ENCODE measurements around the gene DNAJC5.

The DNAJC5 gene

GRCh38 chr20:63950701-63951397 is 55.9 kb downstream of the DNAJC5 start:
- Histone ChIP-seq H3K4me3 (replicated peaks; ENCODE audit: insufficient read depth, low read length) (no peak overlapping the region), H3K27ac (replicated peaks) (no peak overlapping the region; the same call in 1 of the 2 replicates), H3K27me3 (ENCODE audit: insufficient read depth, poor library complexity, severe bottlenecking) (no peaks in the 10 kb centered on the region)
- no peak for TF ChIP-seq POLR2AphosphoS5 (IDR thresholded peaks at IDR 0.05; ENCODE audit: low read depth)
- TF ChIP-seq REST (IDR thresholded peaks at IDR 0.05; ENCODE audit: insufficient replicate concordance, low read depth): no peak
- TF ChIP-seq SPI1 (IDR thresholded peaks at IDR 0.05; ENCODE audit: borderline replicate concordance, low read depth): no peak
- no peak for DNase-seq (ENCODE audit: low read depth in 1 of 2, low spot score in 1 of 2)

GRCh38 chr20:63951398-63952209 is 56.7 kb downstream of the DNAJC5 start:
- Histone ChIP-seq H3K27ac (replicated peaks) (no peak overlapping the region), H3K27me3 (ENCODE audit: insufficient read depth, poor library complexity, severe bottlenecking) (no peaks in the 10 kb centered on the region), H3K4me3 (replicated peaks; ENCODE audit: insufficient read depth, low read length) (no peak overlapping the region)
- no peak for DNase-seq (ENCODE audit: low read depth in 1 of 2, low spot score in 1 of 2)
- TF ChIP-seq POLR2AphosphoS5 (IDR thresholded peaks at IDR 0.05; ENCODE audit: low read depth) (no peak), REST (IDR thresholded peaks at IDR 0.05; ENCODE audit: insufficient replicate concordance, low read depth) (no peak), GABPA (IDR thresholded peaks at IDR 0.05; ENCODE audit: low read depth) (no peak), SPI1 (IDR thresholded peaks at IDR 0.05; ENCODE audit: borderline replicate concordance, low read depth) (no peak)
- TF ChIP-seq, protein P1, sequence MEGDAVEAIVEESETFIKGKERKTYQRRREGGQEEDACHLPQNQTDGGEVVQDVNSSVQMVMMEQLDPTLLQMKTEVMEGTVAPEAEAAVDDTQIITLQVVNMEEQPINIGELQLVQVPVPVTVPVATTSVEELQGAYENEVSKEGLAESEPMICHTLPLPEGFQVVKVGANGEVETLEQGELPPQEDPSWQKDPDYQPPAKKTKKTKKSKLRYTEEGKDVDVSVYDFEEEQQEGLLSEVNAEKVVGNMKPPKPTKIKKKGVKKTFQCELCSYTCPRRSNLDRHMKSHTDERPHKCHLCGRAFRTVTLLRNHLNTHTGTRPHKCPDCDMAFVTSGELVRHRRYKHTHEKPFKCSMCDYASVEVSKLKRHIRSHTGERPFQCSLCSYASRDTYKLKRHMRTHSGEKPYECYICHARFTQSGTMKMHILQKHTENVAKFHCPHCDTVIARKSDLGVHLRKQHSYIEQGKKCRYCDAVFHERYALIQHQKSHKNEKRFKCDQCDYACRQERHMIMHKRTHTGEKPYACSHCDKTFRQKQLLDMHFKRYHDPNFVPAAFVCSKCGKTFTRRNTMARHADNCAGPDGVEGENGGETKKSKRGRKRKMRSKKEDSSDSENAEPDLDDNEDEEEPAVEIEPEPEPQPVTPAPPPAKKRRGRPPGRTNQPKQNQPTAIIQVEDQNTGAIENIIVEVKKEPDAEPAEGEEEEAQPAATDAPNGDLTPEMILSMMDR (IDR thresholded peaks at IDR 0.05; ENCODE audit: insufficient read depth, low read length): no peak

DNA sequence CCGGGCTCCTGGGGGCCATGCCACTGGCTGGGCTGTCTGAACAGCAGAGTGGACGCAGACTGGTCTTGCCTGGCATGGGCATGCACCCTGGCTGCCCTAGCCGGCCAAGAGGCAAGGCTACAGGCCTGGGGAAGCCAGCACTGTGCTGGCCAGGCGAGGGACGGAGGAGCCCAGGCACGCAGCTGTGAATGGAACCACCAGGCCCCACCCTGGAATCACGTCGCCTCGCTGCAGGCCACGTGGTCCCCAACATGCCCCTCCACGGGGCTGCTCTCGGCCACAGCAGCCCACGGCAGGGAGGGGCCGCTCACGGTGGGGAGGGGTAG is 57.2 kb downstream of the DNAJC5 start:
- no peak overlapping the region for H3K27ac ChIP-seq (replicated peaks)

More for the DNA sequence above, 57.2 kb downstream of the DNAJC5 start:
- no peak for TF ChIP-seq POLR2AphosphoS5 (IDR thresholded peaks at IDR 0.05; ENCODE audit: low read depth)
- no peak for TF ChIP-seq SPI1 (IDR thresholded peaks at IDR 0.05; ENCODE audit: borderline replicate concordance, low read depth)
- TF ChIP-seq GABPA (IDR thresholded peaks at IDR 0.05; ENCODE audit: low read depth): no peak
- no peak for TF ChIP-seq REST (IDR thresholded peaks at IDR 0.05; ENCODE audit: insufficient replicate concordance, low read depth)
- TF ChIP-seq, protein P1 (IDR thresholded peaks at IDR 0.05; ENCODE audit: insufficient read depth, low read length): no peak
- Histone ChIP-seq H3K27me3 (ENCODE audit: insufficient read depth, poor library complexity, severe bottlenecking) (no peaks in the 10 kb centered on the region), H3K4me3 (replicated peaks; ENCODE audit: insufficient read depth, low read length) (no peak overlapping the region)
- no peak for DNase-seq (ENCODE audit: low read depth in 1 of 2, low spot score in 1 of 2)
